IPS DF 4.7 (cell line): Measurements from ENCODE around the gene PCNX4.

Source experiments
- DNase-seq: peaks from one replicate; pipeline ENCODE4 v3.0.0-alpha.2; 2013; ENCODE audit warnings: low spot score; ENCODE audit errors: extremely low read depth

The PCNX4 gene

DNA sequence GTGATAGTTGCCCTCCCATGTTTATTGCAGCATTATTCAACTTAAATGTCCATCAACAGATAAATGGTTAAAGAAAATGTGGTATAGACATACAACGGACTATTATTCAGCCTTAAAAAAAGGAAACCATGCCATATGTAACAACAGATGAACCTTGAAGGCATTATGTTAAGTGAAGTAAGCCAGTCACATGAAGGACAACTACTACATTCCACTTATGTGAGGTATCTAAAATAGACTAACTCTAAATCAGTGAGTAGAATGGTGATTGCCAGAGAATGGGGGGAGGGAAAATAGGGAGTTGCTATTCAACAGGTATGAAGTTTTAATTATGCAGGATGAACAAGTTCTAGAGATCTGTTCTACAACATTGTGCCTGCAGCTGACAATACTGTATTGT, 10.1 kb downstream of the PCNX4 start:
- no peak for DNase-seq

DNA sequence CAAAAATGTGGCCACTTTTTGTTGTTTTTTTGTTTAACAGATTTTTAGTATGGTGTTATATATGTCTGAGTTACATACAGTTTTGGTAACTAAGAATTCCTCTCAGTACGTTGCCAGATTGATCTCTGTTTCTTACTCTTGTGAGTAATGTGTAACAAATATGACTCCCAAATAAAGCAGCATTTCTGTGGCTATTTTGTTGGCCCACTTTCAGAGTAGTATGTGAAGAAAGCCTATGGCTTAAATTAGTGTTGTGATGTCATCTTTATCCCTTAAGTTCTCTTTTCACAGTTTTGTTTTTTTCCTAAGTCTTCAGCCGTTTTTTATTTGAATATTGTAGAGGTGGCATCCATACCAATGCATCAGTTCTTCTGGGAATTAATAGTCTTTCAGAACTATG, 10.7 kb downstream of the PCNX4 start:
- no peak for DNase-seq

DNA sequence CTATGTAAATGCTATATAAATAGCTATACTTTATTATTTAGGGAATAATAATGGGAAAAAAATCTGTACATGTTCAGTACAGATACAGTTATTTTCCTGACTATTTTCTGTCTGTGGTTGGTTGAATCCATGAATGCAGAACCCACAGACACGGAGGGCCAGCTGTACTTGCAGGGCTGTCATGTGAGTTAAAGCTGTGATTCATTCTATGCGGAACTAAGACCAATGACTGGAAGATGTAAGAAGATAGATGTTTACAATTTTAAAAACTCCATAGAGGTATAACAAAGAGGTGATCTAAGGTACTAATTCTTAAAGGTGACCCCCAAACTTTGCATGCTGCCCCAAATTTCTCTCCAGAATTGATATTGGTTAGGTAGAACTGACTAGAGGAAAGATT, 14.6 kb downstream of the PCNX4 start:
- DNase-seq: no peak

DNA sequence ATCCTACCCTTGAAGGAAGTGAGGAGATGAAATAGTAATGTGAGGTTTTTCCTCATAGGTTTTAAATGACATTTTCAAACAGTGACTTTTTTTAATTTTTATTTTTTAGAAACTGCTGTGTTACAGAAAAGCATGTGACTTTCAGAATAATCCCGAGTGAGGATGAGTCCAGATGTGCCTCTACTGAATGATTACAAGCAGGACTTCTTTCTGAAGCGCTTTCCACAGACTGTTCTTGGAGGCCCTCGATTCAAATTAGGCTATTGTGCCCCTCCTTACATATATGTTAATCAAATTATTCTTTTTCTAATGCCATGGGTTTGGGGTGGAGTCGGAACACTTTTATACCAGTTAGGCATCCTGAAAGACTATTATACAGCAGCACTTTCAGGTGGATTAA, 15.8 kb downstream of the PCNX4 start:
- DNase-seq: no peak

DNA sequence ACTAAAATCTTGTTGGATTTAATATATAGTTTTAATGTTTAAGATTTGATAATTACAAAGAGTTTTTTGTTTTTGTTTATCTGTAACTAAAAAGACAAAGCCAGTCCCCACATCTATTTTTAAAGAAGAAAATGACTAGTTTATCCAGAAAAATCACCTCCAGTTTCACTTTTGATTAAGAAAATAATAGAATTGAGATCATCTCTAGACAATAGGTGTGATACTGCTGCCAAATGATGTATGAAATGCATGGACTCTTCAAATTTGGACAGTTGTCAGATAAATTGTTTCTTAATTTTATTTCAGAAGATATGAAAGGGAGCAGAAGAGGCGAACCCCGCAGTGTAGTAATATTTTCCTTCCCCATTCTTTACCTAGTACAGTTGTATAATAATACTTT, 20.0 kb downstream of the PCNX4 start:
- no peak for DNase-seq

DNA sequence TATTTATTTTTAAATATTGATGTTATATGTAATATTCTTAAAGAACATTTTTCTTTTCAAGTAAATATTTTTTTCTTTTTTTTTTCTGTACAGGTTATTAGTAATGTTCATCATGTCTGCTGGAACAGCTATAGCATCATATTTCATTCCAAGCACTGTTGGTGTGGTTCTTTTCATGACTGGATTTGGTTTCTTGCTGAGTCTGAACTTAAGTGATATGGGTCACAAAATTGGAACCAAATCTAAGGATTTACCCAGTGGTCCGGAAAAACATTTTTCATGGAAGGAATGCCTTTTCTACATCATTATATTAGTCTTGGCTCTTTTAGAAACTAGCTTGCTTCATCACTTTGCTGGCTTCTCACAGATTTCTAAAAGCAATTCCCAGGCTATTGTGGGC, 23.2 kb downstream of the PCNX4 start:
- no peak for DNase-seq

DNA sequence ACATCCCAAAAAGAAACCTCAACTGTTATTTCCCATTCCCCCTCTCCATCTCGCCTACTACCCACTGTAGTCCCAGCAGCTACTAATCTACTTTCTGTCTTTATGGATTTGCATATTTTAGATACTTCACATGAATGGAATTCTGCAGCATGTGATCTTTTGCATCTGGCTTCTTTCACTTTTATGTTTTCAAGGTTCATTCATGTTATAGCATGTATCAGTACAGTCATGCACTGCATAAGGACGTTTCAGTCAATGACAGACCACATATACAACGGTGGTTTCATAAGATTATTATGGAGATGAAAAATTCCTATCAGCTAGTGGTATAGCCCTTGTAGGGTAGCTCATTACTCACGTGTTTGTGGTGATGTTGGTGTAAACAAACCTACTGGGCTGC, 24.5 kb downstream of the PCNX4 start:
- no peak for DNase-seq

DNA sequence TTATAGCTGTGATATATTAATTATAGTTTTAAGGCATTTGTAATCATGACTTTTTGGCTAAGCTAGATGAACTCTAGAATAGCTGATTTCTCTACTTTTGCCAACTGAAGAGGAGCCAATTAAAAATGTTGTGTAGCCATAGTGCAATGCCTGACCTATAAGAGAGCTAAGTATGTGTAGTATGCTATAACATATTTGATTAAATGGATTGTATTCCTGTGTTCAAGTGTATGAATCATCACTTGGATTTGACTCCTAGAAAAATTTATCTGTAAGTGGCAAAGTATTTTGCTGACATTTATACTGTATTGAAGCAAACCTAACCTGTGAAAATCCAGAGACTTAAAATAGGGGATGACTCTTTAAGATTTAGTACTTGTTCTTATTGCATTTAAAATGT, 34.2 kb downstream of the PCNX4 start:
- no peak for DNase-seq

DNA sequence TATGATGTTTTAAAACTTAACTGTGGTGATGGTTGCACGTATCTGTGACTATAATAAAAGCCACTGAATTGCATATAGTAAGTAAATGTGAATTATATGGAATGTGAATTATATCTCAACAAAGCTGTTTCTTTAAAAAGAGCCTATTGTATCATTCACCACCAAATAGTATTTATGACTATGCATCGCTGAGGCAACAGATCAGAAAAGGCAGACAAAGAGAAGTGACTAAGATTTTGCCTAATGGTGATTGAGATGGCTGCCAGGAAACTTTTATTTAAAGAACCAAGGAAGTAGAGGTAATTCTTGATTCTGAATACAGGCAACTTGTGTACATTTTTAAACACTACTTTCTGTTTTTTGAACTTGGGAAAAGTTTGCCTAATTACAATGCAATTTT, 41.8 kb downstream of the PCNX4 start:
- no peak for DNase-seq

DNA sequence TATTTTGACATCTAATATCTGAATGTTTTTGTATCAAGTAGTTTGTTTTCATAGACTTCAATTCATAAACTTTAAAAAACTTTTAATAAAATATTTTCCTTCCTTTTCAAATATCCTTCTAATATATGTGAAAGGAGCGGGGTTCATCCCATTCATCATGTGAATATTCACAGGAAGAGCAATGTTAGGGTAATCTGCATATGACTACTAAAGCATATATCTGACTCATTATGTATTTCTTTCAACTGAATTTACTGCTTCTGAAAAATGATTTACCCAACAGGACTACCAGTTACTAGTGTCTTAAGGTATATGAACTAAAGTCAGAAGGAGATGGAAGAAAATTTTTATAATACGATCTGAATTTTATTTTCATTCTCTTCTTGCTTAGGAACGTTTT, 43.0 kb downstream of the PCNX4 start:
- DNase-seq: no peak

DNA sequence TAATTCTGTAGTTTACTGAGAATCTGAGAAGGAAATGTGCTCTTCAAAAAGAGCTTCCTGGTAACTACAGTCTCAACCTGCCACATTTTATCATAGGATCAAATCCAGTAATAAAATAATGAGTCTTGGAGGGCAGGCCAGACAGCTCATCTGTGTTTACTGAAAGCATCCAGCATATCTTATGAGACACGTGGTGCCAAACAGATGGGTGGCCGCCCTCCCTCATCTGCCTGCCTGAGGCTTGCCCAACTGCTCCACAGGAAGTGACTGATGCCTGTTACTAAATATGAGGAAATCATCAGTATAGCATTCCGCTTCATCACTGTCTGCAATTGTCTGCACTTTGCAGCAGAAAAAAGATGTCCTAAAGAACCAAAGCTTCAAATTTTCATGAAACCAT, 60.0 kb downstream of the PCNX4 start:
- DNase-seq: no peak

DNA sequence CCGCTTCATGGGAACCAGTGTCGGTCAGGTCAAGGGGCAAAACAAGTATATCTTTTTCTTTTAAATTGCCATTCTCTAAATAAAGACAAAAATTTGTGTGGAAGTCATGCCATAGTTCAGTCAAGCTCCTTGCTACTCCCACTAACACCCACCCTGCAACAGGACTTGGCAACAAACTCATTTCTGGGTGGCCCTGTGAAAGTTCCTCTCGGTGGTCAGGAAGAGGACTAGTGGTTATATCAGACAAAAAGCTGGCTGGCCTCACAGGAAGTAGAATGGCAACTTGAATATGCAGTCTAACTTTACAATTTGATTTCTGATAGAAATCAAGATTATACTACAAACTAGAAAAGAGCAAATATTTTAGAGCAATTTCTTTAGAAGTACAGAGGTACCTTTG, 62.3 kb downstream of the PCNX4 start:
- no peak for DNase-seq

DNA sequence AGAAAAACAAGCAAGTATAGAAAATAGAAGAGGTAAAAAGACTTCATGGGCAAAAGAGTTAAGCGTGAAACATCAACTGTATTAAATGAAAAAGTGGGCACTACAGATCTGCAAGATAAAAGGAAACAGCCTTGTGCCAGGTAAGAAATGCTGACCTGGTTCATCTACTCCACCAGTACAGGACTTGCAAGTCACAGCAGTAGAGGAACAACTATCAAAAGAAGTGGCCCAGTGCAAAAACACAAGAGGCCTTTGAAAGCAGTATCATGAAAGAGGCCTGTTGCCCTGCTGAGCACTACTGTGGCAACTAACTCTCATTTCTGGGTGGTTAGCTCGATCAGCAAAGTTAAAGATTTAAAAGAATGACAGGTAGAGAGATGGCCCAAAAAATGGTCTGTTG, 62.9 kb downstream of the PCNX4 start:
- no peak for DNase-seq

DNA sequence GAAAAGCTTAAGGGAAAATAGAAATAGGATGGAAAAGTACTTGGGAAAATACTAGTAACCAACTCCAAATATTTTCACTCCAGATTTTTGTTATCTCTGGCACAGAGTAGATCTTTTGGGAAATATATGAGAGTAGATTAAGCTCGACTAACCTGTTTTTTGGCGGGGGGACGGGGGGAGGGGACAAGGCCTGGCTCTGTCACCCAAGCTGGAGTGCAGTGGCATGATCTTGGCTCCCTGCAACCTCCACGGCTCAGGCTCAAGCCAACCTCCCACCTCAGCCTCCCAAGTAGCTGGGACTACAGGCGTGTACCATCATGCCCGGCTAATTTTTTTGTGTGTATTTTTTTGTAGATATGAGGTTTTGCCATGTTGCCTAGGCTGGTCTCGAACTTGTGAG, 68.7 kb downstream of the PCNX4 start:
- DNase-seq: no peak

DNA sequence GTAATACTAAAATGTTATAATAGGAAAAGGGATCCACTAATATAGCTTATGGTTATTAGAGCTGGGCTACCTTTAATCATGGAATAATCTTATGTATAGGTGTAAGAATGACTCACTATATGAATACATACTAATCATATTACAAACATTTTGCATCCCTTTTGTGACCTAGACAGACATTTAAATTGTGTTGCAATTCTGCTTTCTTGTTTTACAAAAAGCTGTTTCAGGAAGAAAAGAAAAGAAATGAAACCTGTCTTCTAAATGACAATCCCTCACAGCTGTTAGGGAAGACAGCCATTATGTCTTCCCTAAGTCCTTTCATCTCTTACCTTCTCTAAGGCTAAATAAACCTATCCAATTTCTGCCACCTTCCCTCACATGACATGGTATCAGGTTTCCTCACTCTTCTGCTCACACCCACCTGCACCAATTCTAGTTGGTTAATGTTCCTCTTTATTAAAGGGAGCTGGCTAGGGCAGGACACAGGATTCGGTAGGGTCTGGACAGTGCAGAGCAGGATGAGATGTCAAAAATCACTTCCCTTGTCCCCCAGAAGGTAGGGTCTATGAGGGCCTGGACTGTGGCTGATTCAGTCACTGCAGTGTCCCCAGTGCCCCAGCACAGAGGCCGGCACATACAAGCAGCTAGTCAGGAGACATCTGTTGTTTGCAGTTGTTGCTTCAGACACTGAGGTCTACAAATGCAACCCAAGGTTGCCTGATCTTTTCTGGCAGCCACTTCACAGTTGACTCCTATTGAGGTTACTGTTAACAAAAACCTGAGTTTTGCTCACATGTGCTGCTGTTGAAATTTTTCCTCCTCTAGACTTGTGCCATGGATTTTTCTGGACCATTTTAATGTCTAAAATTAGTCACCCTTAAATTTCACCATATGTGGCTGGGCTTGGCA, 69.7 kb downstream of the PCNX4 start:
- DNase-seq: no peak

DNA sequence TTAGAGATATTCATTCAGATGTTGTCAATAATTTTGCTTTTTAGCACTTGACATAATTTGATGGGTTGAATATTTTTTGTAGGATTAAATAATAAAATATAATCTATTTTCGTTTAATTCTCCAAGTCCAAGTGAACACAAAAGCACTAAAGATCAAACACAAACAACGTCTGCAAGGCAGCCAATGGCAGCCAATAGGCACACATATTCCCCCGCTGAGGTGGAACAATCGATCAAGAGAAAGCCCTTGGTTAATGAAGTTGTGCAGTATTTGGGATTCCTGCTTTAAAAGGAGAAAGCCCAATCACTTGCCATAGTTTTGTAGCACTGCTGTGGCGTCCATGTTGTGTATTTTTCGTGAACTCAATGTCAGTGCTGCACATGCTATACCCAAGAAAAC, 72.0 kb downstream of the PCNX4 start:
- DNase-seq: no peak

DNA sequence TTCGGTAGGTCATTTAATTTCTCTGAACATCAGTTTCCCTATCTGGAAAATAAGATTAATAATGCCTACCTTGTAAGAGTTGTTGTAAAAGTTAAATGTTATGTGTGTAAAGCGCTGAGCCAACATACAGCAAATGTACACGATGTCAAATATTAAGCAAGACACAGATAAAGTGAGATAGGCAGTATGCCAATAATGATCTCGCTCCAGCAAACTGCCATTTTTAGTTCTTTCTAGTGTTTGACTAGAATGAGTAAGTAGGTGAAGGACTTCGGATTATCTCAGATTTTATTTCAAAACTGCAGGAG, 72.6 kb downstream of the PCNX4 start:
- no peak for DNase-seq

DNA sequence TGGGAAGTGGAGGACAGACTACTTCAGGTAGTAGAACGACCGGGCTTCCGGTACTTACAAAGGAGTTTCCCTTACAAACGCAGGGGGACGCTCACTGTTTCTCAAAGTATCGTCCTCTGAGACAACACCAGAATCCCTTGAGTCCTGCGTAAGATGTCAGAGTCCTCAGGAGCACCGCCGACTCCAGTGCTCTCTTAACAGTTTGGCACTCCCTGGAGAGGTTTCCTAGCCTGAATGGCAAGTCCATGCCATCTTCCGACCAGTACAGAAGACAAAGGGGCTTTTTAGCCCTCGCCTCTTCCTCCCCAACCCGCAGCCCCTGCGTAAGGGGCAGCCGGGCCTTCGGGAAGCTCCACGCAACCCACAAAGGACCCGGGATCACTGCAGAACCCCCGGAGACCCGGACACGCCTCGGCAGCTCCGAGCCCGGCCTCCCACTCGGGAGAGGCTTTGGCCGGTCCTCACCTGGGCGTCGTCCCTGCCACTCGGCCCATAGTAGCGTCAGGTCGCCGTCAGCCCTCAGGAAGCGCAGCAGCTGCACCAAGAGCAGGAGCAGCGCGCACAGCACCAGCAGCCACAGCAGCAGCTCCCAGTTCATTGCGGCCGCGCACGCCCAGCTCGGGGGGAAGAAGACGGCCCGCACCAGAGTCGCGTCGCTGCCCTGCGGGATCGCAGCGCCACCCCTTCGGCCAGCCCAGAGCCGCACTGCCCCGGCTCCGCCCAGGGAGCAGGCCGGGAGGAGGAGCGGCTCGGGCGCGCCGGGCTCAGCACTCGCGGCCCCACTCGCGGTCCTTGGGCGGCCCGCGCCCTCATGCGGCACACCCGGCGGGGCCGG, 73.2 kb downstream of the PCNX4 start, which contains the start of gene DHRS7:
TSS of gene DHRS7 (minus strand) at position 687 of the 835 bp plus-strand sequence. CDS start at position 598, 89 bp downstream.
- DNase-seq: no peak

DNA sequence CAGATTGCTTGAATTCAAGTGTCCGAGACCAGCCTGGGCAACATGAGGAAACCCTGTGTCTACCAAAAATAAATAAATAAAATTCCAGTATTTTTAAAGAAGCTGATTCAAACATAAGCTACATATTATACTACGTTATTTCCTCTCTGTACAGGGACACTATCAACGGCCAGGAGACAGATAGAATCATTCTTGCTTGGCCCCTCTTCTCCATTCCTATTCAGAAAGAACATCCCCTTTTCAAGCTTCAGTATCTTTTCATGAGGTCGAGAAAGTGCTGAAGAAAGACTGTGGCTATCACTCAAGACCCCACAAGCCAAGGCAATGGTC, 73.8 kb downstream of the PCNX4 start:
- DNase-seq: no peak

DNA sequence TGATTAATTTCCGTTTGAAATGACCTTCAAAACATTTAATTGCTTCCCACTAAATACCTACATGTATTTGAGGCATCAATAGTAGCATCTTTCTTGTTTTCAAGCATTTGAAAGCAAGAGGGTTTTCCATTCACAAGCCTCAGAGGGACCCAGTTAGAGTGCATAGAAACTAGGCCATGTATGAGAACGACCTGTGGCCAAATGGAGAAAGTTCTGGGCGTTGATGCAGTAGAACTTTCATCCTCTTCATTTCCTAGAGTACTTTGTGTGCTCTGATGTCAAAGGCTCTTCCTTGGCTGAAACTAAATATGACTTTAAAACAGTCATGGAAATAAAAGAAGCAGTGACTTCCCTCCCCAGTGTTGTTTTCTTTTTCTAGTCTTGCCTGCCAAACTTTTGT, 74.4 kb downstream of the PCNX4 start:
- no peak for DNase-seq

DNA sequence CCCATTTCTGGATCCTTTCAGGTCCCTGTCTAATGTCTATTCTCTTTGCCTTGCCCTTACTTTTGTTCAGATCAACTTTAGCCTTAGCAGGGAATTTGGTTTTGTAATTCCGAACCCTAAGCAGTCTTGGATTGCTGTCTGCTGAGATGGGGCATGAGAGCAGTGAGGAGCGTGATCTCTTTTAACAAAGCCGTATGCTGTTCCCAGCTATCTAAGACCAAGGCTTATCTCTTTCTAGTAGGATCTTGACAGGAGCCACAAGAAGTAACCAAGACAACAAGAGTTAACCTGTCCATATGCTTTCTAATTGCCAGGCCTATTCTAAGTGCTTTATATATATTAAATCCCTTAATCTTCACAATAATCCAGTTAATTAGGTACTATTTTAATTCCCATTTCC, 78.0 kb downstream of the PCNX4 start:
- no peak for DNase-seq

DNA sequence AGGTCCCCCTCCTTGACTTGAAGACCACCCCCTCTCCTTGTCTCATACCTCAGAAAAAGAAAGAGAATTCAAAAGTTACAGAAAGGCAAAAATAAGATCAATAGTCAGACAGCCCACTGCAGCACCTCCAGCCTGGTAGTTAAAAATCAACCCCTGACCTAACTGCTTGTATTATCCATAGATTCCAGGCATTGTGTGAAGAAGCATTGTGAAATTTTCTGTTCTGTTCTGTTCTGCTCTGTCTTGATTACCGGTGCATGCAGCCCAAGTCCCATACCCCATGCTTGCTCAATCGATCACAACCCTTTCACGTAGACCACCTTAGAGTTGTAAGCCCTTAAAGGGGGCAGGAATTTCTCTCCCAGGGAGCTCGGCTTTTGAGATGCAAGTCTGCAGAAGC, 79.2 kb downstream of the PCNX4 start:
- DNase-seq: no peak

DNA sequence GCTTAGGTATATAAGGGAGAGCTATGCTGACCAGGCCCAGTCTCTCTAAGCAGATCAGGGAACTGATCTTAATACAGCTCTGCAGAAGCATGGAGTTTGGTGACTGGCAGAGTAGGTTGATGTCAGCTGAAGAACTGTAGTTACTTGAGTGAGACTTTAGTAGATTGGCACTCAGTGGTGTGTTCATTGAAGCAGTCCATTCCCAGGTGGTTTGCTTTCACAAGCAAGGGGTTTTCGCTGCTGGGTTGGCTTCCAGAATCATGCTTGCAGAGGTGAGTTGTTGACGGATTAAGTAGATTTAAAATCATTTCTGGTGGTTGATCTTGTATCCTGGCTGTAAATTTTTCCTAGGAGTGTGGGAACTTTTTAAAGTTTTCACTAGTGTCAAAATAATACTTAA, 80.0 kb downstream of the PCNX4 start:
- DNase-seq: no peak
